H9 (cell line): ENCODE measurements around the gene CSTPP1. TPM values are rescaled to one million over a fixed set of nuclear protein-coding genes. Genes with fewer than 3 reads are reported as not detected.
A peak's percentile ranks its signal among the peaks of the same experiment; 100 is the strongest.

ENCODE experiments used
- DNase-seq: peaks from one replicate; pipeline ENCODE4 v3.0.0-alpha.2; 2017
- H2AFZ ChIP-seq: one replicate; pipeline ENCODE4 v1.6.1; 2013; ENCODE audit warnings: mild to moderate bottlenecking, low read length, control low read depth, moderate library complexity
- H2AK5ac ChIP-seq: 2 replicates; pipeline ENCODE4 v1.6.1; 2013; ENCODE audit warnings: low read length, control low read depth, mixed read lengths; ENCODE audit not compliant: insufficient read length
- H2BK120ac ChIP-seq: one replicate; pipeline ENCODE4 v1.6.1; 2013; ENCODE audit warnings: low read depth, mild to moderate bottlenecking, low read length, control low read depth, inconsistent platforms; ENCODE audit not compliant: poor library complexity, severe bottlenecking
- H2BK12ac ChIP-seq: 2 replicates; pipeline ENCODE4 v1.6.1; 2013; ENCODE audit warnings: low read length, control low read depth, mixed read lengths, low read depth; ENCODE audit not compliant: insufficient read length
- H2BK15ac ChIP-seq: 2 replicates; pipeline ENCODE4 v1.6.1; 2013; ENCODE audit warnings: low read depth, low read length, control low read depth
- H2BK20ac ChIP-seq: one replicate; pipeline ENCODE4 v1.6.1; 2013; ENCODE audit warnings: low read depth, mild to moderate bottlenecking, low read length, control low read depth, inconsistent platforms; ENCODE audit not compliant: poor library complexity, severe bottlenecking
- H2BK5ac ChIP-seq: 2 replicates; pipeline ENCODE4 v1.6.1; 2013; ENCODE audit warnings: low read length, control low read depth, mixed read lengths; ENCODE audit not compliant: insufficient read length
- H3K14ac ChIP-seq: 2 replicates; pipeline ENCODE4 v1.6.1; 2013; ENCODE audit warnings: low read length, control low read depth; ENCODE audit not compliant: insufficient read depth
- H3K18ac ChIP-seq: 2 replicates; pipeline ENCODE4 v1.6.1; 2013; ENCODE audit warnings: low read depth, mild to moderate bottlenecking, mixed read lengths, low read length, control low read depth; ENCODE audit not compliant: insufficient read length
- H3K23ac ChIP-seq: 2 replicates; pipeline ENCODE4 v1.6.1; 2013; ENCODE audit warnings: low read length, control low read depth, mixed read lengths, low read depth; ENCODE audit not compliant: insufficient read length
- H3K23me2 ChIP-seq: 2 replicates; pipeline ENCODE4 v1.6.1; 2013; ENCODE audit warnings: low read depth, mild to moderate bottlenecking, mixed read lengths, low read length, control low read depth; ENCODE audit not compliant: insufficient read length, poor library complexity, severe bottlenecking
- H3K27ac ChIP-seq: 2 replicates; pipeline ENCODE4 v1.5.1; 2013; ENCODE audit warnings: low read length, control low read depth, mixed read lengths, low read depth; ENCODE audit not compliant: insufficient read length
- H3K27me3 ChIP-seq: 2 replicates; pipeline ENCODE4 v1.6.1; 2013; ENCODE audit warnings: low read length, control low read depth, inconsistent platforms; ENCODE audit not compliant: insufficient read depth
- H3K4ac ChIP-seq: 2 replicates; pipeline ENCODE4 v1.6.1; 2013; ENCODE audit warnings: low read depth, mild to moderate bottlenecking, control low read depth, inconsistent platforms, low read length, moderate library complexity
- H3K4me1 ChIP-seq: 2 replicates; pipeline ENCODE4 v1.6.1; 2013; ENCODE audit warnings: low read length, control low read depth, inconsistent platforms; ENCODE audit not compliant: insufficient read depth
- H3K4me2 ChIP-seq: 2 replicates; pipeline ENCODE4 v1.6.1; 2013; ENCODE audit warnings: low read length, control low read depth, mixed read lengths; ENCODE audit not compliant: insufficient read length, insufficient read depth
- H3K56ac ChIP-seq: 2 replicates; pipeline ENCODE4 v1.6.1; 2013; ENCODE audit warnings: low read depth, mild to moderate bottlenecking, mixed read lengths, low read length, control low read depth; ENCODE audit not compliant: insufficient read length
- H3K79me1 ChIP-seq: 2 replicates; pipeline ENCODE4 v1.6.1; 2013; ENCODE audit warnings: low read depth, mild to moderate bottlenecking, moderate library complexity, low read length, control low read depth, inconsistent platforms; ENCODE audit not compliant: insufficient read depth, poor library complexity, severe bottlenecking
- H3K79me2 ChIP-seq: 2 replicates; pipeline ENCODE4 v1.6.1; 2013; ENCODE audit warnings: low read length, control low read depth, inconsistent platforms; ENCODE audit not compliant: insufficient read depth
- H3K9ac ChIP-seq: 2 replicates; pipeline ENCODE4 v1.6.1; 2013; ENCODE audit warnings: low read length, control low read depth, mixed read lengths; ENCODE audit not compliant: insufficient read length; ENCODE audit errors: extremely low read depth
- H3K9me3 ChIP-seq: one replicate; pipeline ENCODE4 v1.6.1; 2013; ENCODE audit warnings: low read depth, low read length, inconsistent platforms; ENCODE audit not compliant: control insufficient read depth
- H3T11ph ChIP-seq: one replicate; pipeline ENCODE4 v1.6.1; 2013; ENCODE audit warnings: mild to moderate bottlenecking, low read length, control low read depth, inconsistent platforms
- H4K20me1 ChIP-seq: one replicate; pipeline ENCODE4 v1.6.1; 2013; ENCODE audit not compliant: control insufficient read depth, insufficient read length, insufficient read depth
- H4K5ac ChIP-seq: 2 replicates; pipeline ENCODE4 v1.6.1; 2013; ENCODE audit warnings: low read depth, mild to moderate bottlenecking, mixed read lengths, low read length, control low read depth; ENCODE audit not compliant: insufficient read length
- H4K8ac ChIP-seq: replicated peaks from 2 replicates; pipeline ENCODE4 v1.6.1; 2013; ENCODE audit warnings: low read length, control low read depth, mixed read lengths, low read depth; ENCODE audit not compliant: insufficient read length
- H4K91ac ChIP-seq: 2 replicates; pipeline ENCODE4 v1.6.1; 2013; ENCODE audit warnings: low read depth, mild to moderate bottlenecking, moderate library complexity, mixed read lengths, low read length, control low read depth; ENCODE audit not compliant: insufficient read length
- H3K27ac Mint-ChIP-seq, 3 experiments: 2 replicates in 2 of 3; 3 replicates in 1 of 3; pipeline ENCODE4 v1.8.0; 2020 to 2021; ENCODE audit warnings: mixed read lengths in 3 of 3, mild to moderate bottlenecking in 1 of 3, moderate library complexity in 1 of 3
- H3K27me3 Mint-ChIP-seq: 2 replicates; pipeline ENCODE4 v1.8.0; 2021; ENCODE audit warnings: low read depth, mild to moderate bottlenecking, moderate library complexity, mixed read lengths
- H3K36me3 Mint-ChIP-seq, 3 experiments: 2 replicates in 2 of 3; 3 replicates in 1 of 3; pipeline ENCODE4 v1.8.0; 2020 to 2021; ENCODE audit warnings: low read depth in 3 of 3, mixed read lengths in 3 of 3; ENCODE audit not compliant: insufficient read depth in 1 of 3
- H3K4me1 Mint-ChIP-seq, 2 experiments: 2 replicates each; pipeline ENCODE4 v1.8.0; 2020; ENCODE audit warnings: mixed read lengths in 2 of 2
- H3K4me3 Mint-ChIP-seq, 2 experiments: 2 replicates in 1 of 2; 3 replicates in 1 of 2; pipeline ENCODE4 v1.8.0; 2020 to 2021; ENCODE audit warnings: mild to moderate bottlenecking in 2 of 2, mixed read lengths in 2 of 2, moderate library complexity in 1 of 2
- H3K9me3 Mint-ChIP-seq, 2 experiments: 2 replicates in 1 of 2; 3 replicates in 1 of 2; pipeline ENCODE4 v1.8.0; 2020; ENCODE audit warnings: mild to moderate bottlenecking in 2 of 2, mixed read lengths in 2 of 2, moderate library complexity in 1 of 2
- CTCF ChIP-seq: fragments of 200-600 bp; sonication (generic); conservative IDR thresholded peaks from 3 replicates; pipeline ENCODE4 v1.8.0; 2021; ENCODE audit warnings: antibody characterized with exemption, mild to moderate bottlenecking
- total RNA-seq: library from RNA; stranded (reverse); gene quantifications from 2 replicates; pipeline ENCODE4 v1.2.1, GENCODE V29; 2021

CSTPP1 gene
- total RNA-seq, 1 experiment from 2014 or later: 21.2 TPM

GRCh38 chr11:47083913-47084312 lies 147.4 kb downstream of the CSTPP1 start:
- H4K91ac ChIP-seq: no peak overlapping the region
- H2BK120ac ChIP-seq: no peak overlapping the region
- H3K4me2 ChIP-seq: no peak overlapping the region
- H3K9ac ChIP-seq: no peak overlapping the region
- no peaks in the 10 kb centered on the region for H3K79me2 ChIP-seq
- H2BK20ac ChIP-seq: no peak overlapping the region
- H3K14ac ChIP-seq: no peak overlapping the region
- no peaks in the 10 kb centered on the region for H3K27me3 ChIP-seq
- Mint-ChIP-seq H3K9me3 (no peaks in the 10 kb centered on the region), H3K36me3 (no peaks in the 10 kb centered on the region), H3K27me3 (no peaks in the 10 kb centered on the region), H3K4me3 (no peak overlapping the region), H3K27ac (peak overlapping the region in 2 of 3 experiments; percentile 5 to 22; a peak in 1 of 7 replicates), H3K4me1 (no peaks in the 10 kb centered on the region)
- H3K27ac ChIP-seq: no peak overlapping the region
- H3K23ac ChIP-seq: no peak overlapping the region
- H2BK5ac ChIP-seq: no peak overlapping the region
- H2AFZ ChIP-seq: no peak overlapping the region
- no peak overlapping the region for H4K5ac ChIP-seq
- H3K23me2 ChIP-seq: no peaks in the 10 kb centered on the region
- H3K18ac ChIP-seq: no peak overlapping the region
- no peak for TF ChIP-seq CTCF
- DNase-seq: no peak
- no peak overlapping the region for H3K56ac ChIP-seq
- no peak overlapping the region for H2BK12ac ChIP-seq
- no peak overlapping the region for H3K4ac ChIP-seq
- no peaks in the 10 kb centered on the region for H3K4me1 ChIP-seq
- H3K9me3 ChIP-seq: no peaks in the 10 kb centered on the region
- H4K8ac ChIP-seq: no peak overlapping the region
- no peak overlapping the region for H2AK5ac ChIP-seq
- H2BK15ac ChIP-seq: no peak overlapping the region
- H3T11ph ChIP-seq: no peak overlapping the region
- H3K79me1 ChIP-seq: no peaks in the 10 kb centered on the region
- H4K20me1 ChIP-seq: no peaks in the 10 kb centered on the region
